Subcutaneous adipose tissue (tissue), 4 donors: Measurements from ENCODE around the gene ZDHHC8. TPM values are rescaled to one million over a fixed set of nuclear protein-coding genes. Genes with fewer than 3 reads are reported as not detected.

ENCODE experiments used
- CTCF ChIP-seq: fragments of 450-650 bp; IDR thresholded peaks from one replicate; pipeline ENCODE4 v1.5.1; 2016; ENCODE audit warnings: low read depth, mild to moderate bottlenecking, control low read depth, antibody characterized with exemption, moderate library complexity
- total RNA-seq, 4 donors: library from RNA; depleted of rRNA; stranded (reverse); fragments of >200 nt; gene quantifications; one replicate each; pipeline ENCODE4 v1.1.0, GENCODE V29; 2016

The ZDHHC8 gene
- total RNA-seq, 4 donors from 2014 or later: 7.0 to 32.2 (median 11.0) TPM

GRCh38 chr22:20092477-20092854 is 39.1 kb upstream of the ZDHHC8 start:
- no peak for TF ChIP-seq CTCF

GRCh38 chr22:20093418-20094196 is 38.0 kb upstream of the ZDHHC8 start:
- TF ChIP-seq CTCF: no peak

- no peak for TF ChIP-seq CTCF
These were observed 37.3 kb upstream of the ZDHHC8 start for GRCh38 chr22:20094197-20094807.

GRCh38 chr22:20095521-20095920 is 36.1 kb upstream of the ZDHHC8 start:
- no peak for TF ChIP-seq CTCF

GRCh38 chr22:20096574-20097420 is 34.8 kb upstream of the ZDHHC8 start:
- no peak for TF ChIP-seq CTCF

GRCh38 chr22:20099099-20099711 is 32.4 kb upstream of the ZDHHC8 start:
- no peak for TF ChIP-seq CTCF
